ENCODE measurements around the gene OBSCN. TPM values are rescaled to one million over a fixed set of nuclear protein-coding genes. Genes with fewer than 3 reads are reported as not detected.

OBSCN gene
- total and polyA plus RNA-seq, 2 of the 13 experiments (the other 11 are each of a cell fraction or from before 2014, with no cell fraction given), result 0.20 TPM

- peaks cover 28% of the 10 kb centered on the region for H3K9me3 ChIP-seq (ENCODE audit: low read length)
- no peak for ATAC-seq
- H3K4me3 ChIP-seq (replicated peaks in 1 of 3; ENCODE audit: insufficient read depth in 1 of 3, low read depth in 2 of 3, low read length in 3 of 3), result no peak overlapping the region
- H3K27me3 ChIP-seq (ENCODE audit: control insufficient read depth in 1 of 2, insufficient read depth in 2 of 2, low read length in 2 of 2), result no peaks in the 10 kb centered on the region; a peak in 2 of 5 replicates
- FAIRE-seq, result no peak
- no peaks in the 10 kb centered on the region for H3K4me1 ChIP-seq (ENCODE audit: insufficient read depth, low read length)
- in situ Hi-C loops (cut with HindIII; ENCODE audit: extremely low pct_ligation_motif_present, low pct_unique_long_range_greater_than_20kb), result no loop called here
- H3K36me3 ChIP-seq (replicated peaks in 1 of 2; ENCODE audit: control insufficient read depth in 1 of 2, insufficient read depth in 2 of 2, low read length in 2 of 2), result no peaks in the 10 kb centered on the region
- H2AFZ ChIP-seq (ENCODE audit: low read length), result no peak overlapping the region
- H3K79me2 ChIP-seq (ENCODE audit: insufficient read depth, low read length), result no peaks in the 10 kb centered on the region
- CTCF ChIA-PET (ENCODE audit: low intra/inter-chr PET ratio, low total read pairs), result no interaction called here
- no peak overlapping the region for H3K27ac ChIP-seq (ENCODE audit: extremely low read length, insufficient read depth, low read length)
- no peak for DNase-seq (ENCODE audit: low spot score)
- no TSS peak for BruUV-seq (replicated peaks)
- H3K9ac ChIP-seq (ENCODE audit: insufficient read depth, low read depth, low read length), result no peak overlapping the region
- intact Hi-C loops (cut with micrococcal nuclease; ENCODE audit: unreplicated experiment), result no loop called here
- POLR2A ChIA-PET, result no interaction called here
- WGBS (ENCODE audit: low lambda C conversion rate), result 48% methylated on average over 5 of the region's 25 CpGs
- no peaks in the 10 kb centered on the region for H4K20me1 ChIP-seq (ENCODE audit: insufficient read depth, low read length)
- H3K4me2 ChIP-seq (ENCODE audit: low read depth, low read length), result no peak overlapping the region
- TF ChIP-seq BCL6 (CRISPR knock-in tag; IDR thresholded peaks at IDR 0.05) (no peak), THAP8 (CRISPR knock-in tag; IDR thresholded peaks at IDR 0.05; ENCODE audit: borderline replicate concordance) (no peak), SP2 (CRISPR knock-in tag; IDR thresholded peaks at IDR 0.05) (no peak), ZNF557 (CRISPR knock-in tag; IDR thresholded peaks at IDR 0.05) (no peak), ZNF724P (CRISPR knock-in tag; IDR thresholded peaks at IDR 0.05; ENCODE audit: borderline replicate concordance) (no peak), FOXK2 (IDR thresholded peaks at IDR 0.05) (no peak), NCOR1 (IDR thresholded peaks at IDR 0.05; ENCODE audit: borderline replicate concordance, low read length) (no peak), CTCF (CRISPR knock-in tag; IDR thresholded peaks at IDR 0.05) (no peak), ZNF317 (CRISPR knock-in tag; IDR thresholded peaks at IDR 0.05) (no peak), CENPX (CRISPR knock-in tag; IDR thresholded peaks at IDR 0.05) (no peak)
- TF ChIP-seq, protein P1, sequence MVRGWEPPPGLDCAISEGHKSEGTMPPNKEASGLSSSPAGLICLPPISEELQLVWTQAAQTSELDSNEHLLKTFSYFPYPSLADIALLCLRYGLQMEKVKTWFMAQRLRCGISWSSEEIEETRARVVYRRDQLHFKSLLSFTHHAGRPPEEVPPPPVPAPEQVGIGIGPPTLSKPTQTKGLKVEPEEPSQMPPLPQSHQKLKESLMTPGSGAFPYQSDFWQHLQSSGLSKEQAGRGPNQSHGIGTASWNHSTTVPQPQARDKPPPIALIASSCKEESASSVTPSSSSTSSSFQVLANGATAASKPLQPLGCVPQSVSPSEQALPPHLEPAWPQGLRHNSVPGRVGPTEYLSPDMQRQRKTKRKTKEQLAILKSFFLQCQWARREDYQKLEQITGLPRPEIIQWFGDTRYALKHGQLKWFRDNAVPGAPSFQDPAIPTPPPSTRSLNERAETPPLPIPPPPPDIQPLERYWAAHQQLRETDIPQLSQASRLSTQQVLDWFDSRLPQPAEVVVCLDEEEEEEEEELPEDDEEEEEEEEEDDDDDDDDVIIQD (CRISPR knock-in tag; IDR thresholded peaks at IDR 0.05; ENCODE audit: low read depth), result no peak
- TF ChIP-seq, protein P2, sequence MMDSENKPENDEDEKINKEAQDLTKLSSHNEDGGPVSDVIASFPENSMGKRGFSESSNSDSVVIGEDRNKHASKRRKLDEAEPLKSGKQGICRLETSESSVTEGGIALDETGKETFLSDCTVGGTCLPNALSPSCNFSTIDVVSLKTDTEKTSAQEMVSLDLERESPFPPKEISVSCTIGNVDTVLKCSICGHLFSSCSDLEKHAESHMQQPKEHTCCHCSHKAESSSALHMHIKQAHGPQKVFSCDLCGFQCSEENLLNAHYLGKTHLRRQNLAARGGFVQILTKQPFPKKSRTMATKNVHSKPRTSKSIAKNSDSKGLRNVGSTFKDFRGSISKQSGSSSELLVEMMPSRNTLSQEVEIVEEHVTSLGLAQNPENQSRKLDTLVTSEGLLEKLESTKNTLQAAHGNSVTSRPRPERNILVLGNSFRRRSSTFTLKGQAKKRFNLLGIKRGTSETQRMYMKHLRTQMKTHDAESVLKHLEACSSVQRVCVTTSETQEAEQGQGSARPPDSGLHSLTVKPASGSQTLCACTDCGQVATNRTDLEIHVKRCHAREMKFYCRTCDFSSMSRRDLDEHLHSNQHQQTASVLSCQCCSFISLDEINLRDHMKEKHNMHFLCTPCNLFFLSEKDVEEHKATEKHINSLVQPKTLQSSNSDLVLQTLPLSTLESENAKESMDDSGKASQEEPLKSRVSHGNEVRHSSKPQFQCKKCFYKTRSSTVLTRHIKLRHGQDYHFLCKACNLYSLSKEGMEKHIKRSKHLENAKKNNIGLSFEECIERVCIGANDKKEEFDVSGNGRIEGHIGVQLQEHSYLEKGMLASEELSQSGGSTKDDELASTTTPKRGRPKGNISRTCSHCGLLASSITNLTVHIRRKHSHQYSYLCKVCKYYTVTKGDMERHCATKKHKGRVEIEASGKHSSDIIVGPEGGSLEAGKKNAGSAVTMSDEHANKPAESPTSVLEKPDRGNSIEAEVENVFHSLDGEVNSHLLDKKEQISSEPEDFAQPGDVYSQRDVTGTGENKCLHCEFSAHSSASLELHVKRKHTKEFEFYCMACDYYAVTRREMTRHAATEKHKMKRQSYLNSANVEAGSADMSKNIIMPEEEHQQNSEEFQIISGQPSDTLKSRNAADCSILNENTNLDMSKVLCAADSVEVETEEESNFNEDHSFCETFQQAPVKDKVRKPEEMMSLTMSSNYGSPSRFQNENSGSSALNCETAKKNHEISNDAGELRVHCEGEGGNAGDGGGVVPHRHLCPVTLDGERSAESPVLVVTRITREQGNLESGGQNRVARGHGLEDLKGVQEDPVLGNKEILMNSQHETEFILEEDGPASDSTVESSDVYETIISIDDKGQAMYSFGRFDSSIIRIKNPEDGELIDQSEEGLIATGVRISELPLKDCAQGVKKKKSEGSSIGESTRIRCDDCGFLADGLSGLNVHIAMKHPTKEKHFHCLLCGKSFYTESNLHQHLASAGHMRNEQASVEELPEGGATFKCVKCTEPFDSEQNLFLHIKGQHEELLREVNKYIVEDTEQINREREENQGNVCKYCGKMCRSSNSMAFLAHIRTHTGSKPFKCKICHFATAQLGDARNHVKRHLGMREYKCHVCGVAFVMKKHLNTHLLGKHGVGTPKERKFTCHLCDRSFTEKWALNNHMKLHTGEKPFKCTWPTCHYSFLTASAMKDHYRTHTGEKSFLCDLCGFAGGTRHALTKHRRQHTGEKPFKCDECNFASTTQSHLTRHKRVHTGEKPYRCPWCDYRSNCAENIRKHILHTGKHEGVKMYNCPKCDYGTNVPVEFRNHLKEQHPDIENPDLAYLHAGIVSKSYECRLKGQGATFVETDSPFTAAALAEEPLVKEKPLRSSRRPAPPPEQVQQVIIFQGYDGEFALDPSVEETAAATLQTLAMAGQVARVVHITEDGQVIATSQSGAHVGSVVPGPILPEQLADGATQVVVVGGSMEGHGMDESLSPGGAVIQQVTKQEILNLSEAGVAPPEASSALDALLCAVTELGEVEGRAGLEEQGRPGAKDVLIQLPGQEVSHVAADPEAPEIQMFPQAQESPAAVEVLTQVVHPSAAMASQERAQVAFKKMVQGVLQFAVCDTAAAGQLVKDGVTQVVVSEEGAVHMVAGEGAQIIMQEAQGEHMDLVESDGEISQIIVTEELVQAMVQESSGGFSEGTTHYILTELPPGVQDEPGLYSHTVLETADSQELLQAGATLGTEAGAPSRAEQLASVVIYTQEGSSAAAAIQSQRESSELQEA (CRISPR knock-in tag; IDR thresholded peaks at IDR 0.05; ENCODE audit: not compliant biosample characterization), result no peak
Observed at GRCh38 chr1:228313536-228314277, 105.9 kb downstream of the OBSCN start.
